GM12892 (cell line): ENCODE data around the gene HMCN2.

Experiments
- POLR2A ChIP-seq: IDR thresholded peaks from 2 replicates; pipeline ENCODE4 v1.6.1; 2011; ENCODE audit warnings: low read depth, low read length, control low read depth
- POLR2AphosphoS5 ChIP-seq: IDR thresholded peaks from 2 replicates; pipeline ENCODE4 v1.6.1; 2011; ENCODE audit warnings: low read depth, low read length, control low read depth

DNA sequence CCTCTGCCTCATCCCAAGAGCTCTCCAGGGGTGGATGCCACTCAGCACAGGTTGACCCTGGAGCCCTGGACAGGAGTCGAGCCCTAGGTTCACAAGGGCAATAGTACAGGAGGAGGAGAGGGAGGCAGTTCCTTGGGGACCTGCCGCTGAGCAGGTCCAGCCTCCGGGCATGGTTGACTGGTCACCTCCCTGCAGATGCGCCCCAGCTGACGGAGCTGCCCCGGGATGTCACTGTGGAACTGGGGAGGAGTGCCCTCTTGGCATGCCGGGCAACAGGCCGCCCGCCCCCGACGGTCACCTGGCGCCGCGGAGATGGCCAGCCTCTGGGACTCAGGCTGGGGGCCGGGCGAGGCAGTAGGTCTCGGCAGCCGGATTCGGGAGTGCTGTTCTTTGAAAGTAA is 53.7 kb downstream of the HMCN2 start:
- no peak for TF ChIP-seq POLR2A
- no peak for TF ChIP-seq POLR2AphosphoS5
